ENCODE data around the gene ZDHHC20.

- TF ChIP-seq CTCF (IDR thresholded peaks at IDR 0.05) (no peak), POLR2A (IDR thresholded peaks at IDR 0.05) (no peak)
These were observed 97.4 kb downstream of the ZDHHC20 start for GRCh38 chr13:21361706-21362105.

Data from lower leg skin (tissue), 3 donors.